Nephron (organoid): ENCODE measurements around the gene A1BG.
A peak's percentile ranks its signal among the peaks of the same experiment; 100 is the strongest.
"Not testable (repeated sequence)": the region's sequence is repeated elsewhere in the genome, so short reads cannot be mapped to it uniquely, and the experiment has no call there.

ENCODE experiments used
- H3K27ac Mint-ChIP-seq, 3 experiments: 2 replicates each; pipeline ENCODE4 v1.8.0; 2020; ENCODE audit warnings: mixed read lengths in 3 of 3, mild to moderate bottlenecking in 2 of 3, moderate library complexity in 1 of 3
- H3K27me3 Mint-ChIP-seq: 2 replicates; pipeline ENCODE4 v1.8.0; 2021; ENCODE audit warnings: low read depth, mild to moderate bottlenecking, moderate library complexity, mixed read lengths
- H3K36me3 Mint-ChIP-seq: 2 replicates; pipeline ENCODE4 v1.8.0; 2020; ENCODE audit warnings: low read depth, mixed read lengths
- H3K4me1 Mint-ChIP-seq: 2 replicates; pipeline ENCODE4 v1.8.0; 2020; ENCODE audit warnings: mixed read lengths
- H3K4me3 Mint-ChIP-seq, 3 experiments: 2 replicates each; pipeline ENCODE4 v1.8.0; 2020; ENCODE audit warnings: mild to moderate bottlenecking in 3 of 3, mixed read lengths in 3 of 3, moderate library complexity in 2 of 3
- H3K9me3 Mint-ChIP-seq: 2 replicates; pipeline ENCODE4 v1.8.0; 2020; ENCODE audit warnings: mixed read lengths
- CTCF ChIP-seq, 3 experiments: fragments of 200-600 bp; sonication (generic); IDR thresholded peaks; one replicate each; pipeline ENCODE4 v1.5.0; 2021; ENCODE audit warnings: antibody characterized with exemption in 3 of 3; ENCODE audit not compliant: unreplicated experiment in 3 of 3

The A1BG gene

GRCh38 chr19:58350871-58351557 is 2.3 kb downstream of the A1BG start:
- Mint-ChIP-seq H3K4me1 (peaks cover 5% of the 10 kb centered on the region), H3K36me3 (peaks cover 8% of the 10 kb centered on the region), H3K27ac (no peak overlapping the region), H3K9me3 (no peaks in the 10 kb centered on the region), H3K4me3 (peak overlapping the region; percentile 9 to 42 (median 30)), H3K27me3 (no peaks in the 10 kb centered on the region)
- no peak for TF ChIP-seq CTCF (IDR thresholded peaks at IDR 0.05; ENCODE audit: unreplicated experiment in 3 of 3)

DNA sequence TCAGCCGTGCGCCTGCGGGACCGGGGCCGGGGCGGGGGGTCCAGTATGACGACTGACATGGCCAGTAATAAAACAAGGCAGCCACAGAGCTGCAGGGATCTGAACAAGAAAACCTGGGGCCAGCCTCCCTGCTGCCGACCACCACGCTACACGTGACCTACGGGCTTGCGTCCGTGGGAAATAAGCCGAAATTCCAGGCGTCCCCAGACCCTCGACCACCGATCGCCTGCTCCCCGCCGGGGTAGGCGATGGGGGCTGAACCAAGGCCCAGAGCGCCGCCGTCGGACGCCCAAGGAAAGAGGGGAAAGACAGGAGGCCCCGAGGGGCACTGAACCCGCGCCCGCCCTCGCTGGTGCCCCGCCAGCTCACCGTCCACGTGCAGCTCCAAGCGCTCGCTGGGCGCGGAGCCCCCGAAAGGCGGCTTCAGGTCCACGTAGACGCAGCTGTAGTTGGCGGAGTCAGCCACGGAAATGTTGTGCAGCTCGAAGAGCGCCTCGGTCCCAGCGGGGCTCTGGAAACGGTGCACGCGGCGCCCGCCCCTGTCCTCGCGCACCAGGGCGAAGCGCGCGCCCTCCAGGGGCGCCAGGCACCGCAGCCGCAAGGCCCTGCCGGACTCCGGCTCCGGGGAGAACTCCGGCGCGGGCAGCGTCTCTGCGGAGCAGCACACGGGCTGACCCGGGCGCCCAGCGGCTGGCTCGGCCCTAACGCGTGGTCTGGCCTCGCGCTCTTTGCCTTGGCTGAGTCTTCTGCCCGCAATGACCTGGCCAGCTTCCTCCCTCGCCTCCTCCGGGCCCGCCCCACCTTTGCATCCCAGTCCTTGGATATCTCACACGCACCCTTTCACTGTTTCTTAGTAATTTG is 3.1 kb downstream of the A1BG start:
- Mint-ChIP-seq H3K4me1 (peaks cover 11% of the 10 kb centered on the region), H3K36me3 (peaks cover 5% of the 10 kb centered on the region), H3K9me3 (no peaks in the 10 kb centered on the region), H3K27ac (no peak overlapping the region), H3K4me3 (peak overlapping the region in 2 of 3 experiments; percentile 9 to 34), H3K27me3 (no peaks in the 10 kb centered on the region)
- TF ChIP-seq CTCF (IDR thresholded peaks at IDR 0.05; ENCODE audit: unreplicated experiment in 3 of 3) = no peak

DNA sequence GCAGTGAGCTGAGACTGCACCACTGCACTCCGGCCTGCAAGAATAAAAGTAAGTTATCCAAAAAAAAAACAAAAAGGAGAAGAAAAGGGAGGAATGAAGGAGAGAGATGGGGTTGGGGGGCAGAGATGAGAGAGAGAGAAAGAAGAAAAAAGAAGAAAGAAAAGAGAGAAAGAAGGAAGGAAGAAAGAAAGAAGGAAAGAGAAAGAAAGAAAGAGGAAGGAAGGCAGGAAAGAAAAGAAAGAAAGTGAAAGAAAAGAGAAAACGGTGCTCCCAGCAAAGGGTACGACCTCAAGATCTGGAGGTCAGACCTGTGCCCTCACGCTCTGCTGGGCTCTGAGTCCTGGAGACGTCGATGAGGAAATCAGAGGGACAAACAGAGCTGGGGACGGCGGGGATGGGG is 3.7 kb downstream of the A1BG start:
- H3K4me3 Mint-ChIP-seq = peak overlapping the region in 2 of 3 experiments; percentile 36 to 37
- TF ChIP-seq CTCF (IDR thresholded peaks at IDR 0.05; ENCODE audit: unreplicated experiment in 3 of 3) = no peak
- H3K27me3 Mint-ChIP-seq = no peaks in the 10 kb centered on the region
- peaks cover 4% of the 10 kb centered on the region for H3K36me3 Mint-ChIP-seq
- peaks cover 11% of the 10 kb centered on the region for H3K4me1 Mint-ChIP-seq
- H3K9me3 Mint-ChIP-seq = no peaks in the 10 kb centered on the region
- no peak overlapping the region for H3K27ac Mint-ChIP-seq

DNA sequence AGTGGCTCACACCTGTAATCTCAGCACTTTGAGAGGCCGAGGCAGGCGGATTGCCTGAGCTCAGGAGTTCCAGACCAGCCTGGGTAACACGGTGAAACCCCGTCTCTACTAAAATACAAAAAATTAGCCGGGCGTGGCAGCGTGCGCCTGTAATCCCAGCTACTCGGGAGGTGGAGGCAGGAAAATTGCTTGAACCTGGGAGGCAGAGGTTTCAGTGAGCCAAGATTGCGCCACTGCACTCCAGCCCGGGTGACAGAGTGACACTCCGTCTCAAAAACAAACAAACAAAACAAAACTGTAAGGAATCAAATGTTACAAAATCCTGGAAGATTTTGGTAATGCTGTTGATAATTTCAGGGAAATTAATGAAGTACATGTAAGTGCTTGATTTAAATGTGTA is 5.2 kb downstream of the A1BG start:
- H3K4me3 Mint-ChIP-seq = peak overlapping the region; percentile 95 to 97 (median 97)
- H3K27ac Mint-ChIP-seq = peak overlapping the region in 1 of 3 experiments; percentile 73
- H3K9me3 Mint-ChIP-seq, H3K36me3 Mint-ChIP-seq, H3K27me3 Mint-ChIP-seq: not testable (repeated sequence)
- peaks cover 11% of the 10 kb centered on the region for H3K4me1 Mint-ChIP-seq

GRCh38 chr19:58346961-58347929 is 6.0 kb downstream of the A1BG start:
- TF ChIP-seq CTCF (IDR thresholded peaks at IDR 0.05; ENCODE audit: unreplicated experiment in 3 of 3) = no peak
- Mint-ChIP-seq H3K27me3 (no peaks in the 10 kb centered on the region), H3K4me3 (peak overlapping the region; percentile 95 to 97 (median 97)), H3K36me3 (peaks cover 8% of the 10 kb centered on the region), H3K27ac (peak overlapping the region in 2 of 3 experiments; percentile 45 to 75), H3K4me1 (peaks cover 11% of the 10 kb centered on the region), H3K9me3 (no peaks in the 10 kb centered on the region)
